ENCODE data around the gene SSBP2.

SSBP2 gene

GRCh38 chr5:81537905-81538547 lies 212.9 kb downstream of the SSBP2 start:
- H3K27me3 ChIP-seq = no peaks in the 10 kb centered on the region
- no peak overlapping the region for H3K4me3 ChIP-seq (ENCODE audit: low read depth, low read length)
- H3K9me3 ChIP-seq = no peaks in the 10 kb centered on the region
- no peak for TF ChIP-seq CTCF (IDR thresholded peaks at IDR 0.05; ENCODE audit: low read depth, low read length)
- peaks cover 9% of the 10 kb centered on the region for H3K4me1 ChIP-seq
- no peak for DNase-seq
- 0 out of 2 replicates have a peak, but pooled peaks cover 2% of the 10 kb centered on the region for H3K36me3 ChIP-seq

- H3K4me1 ChIP-seq = peaks cover 17% of the 10 kb centered on the region
- no peak for TF ChIP-seq CTCF (IDR thresholded peaks at IDR 0.05; ENCODE audit: low read depth, low read length)
- DNase-seq = no peak
- no peaks in the 10 kb centered on the region for H3K27me3 ChIP-seq
- H3K36me3 ChIP-seq = no peaks in the 10 kb centered on the region
- no peaks in the 10 kb centered on the region for H3K9me3 ChIP-seq
- H3K4me3 ChIP-seq (ENCODE audit: low read depth, low read length) = no peak overlapping the region
Measured at GRCh38 chr5:81534441-81534840, 216.5 kb downstream of the SSBP2 start.

GRCh38 chr5:81533629-81534405 lies 217.1 kb downstream of the SSBP2 start:
- Histone ChIP-seq H3K4me1 (peaks cover 17% of the 10 kb centered on the region), H3K9me3 (no peaks in the 10 kb centered on the region), H3K36me3 (no peaks in the 10 kb centered on the region), H3K4me3 (ENCODE audit: low read depth, low read length) (no peak overlapping the region), H3K27me3 (no peaks in the 10 kb centered on the region)
- TF ChIP-seq CTCF (IDR thresholded peaks at IDR 0.05; ENCODE audit: low read depth, low read length) = no peak
- DNase-seq = no peak

- no peak for TF ChIP-seq CTCF (IDR thresholded peaks at IDR 0.05; ENCODE audit: low read depth, low read length)
- Histone ChIP-seq H3K4me1 (peaks cover 17% of the 10 kb centered on the region), H3K36me3 (no peaks in the 10 kb centered on the region), H3K27me3 (no peaks in the 10 kb centered on the region), H3K4me3 (ENCODE audit: low read depth, low read length) (no peak overlapping the region), H3K9me3 (no peaks in the 10 kb centered on the region)
- no peak for DNase-seq
Measured at GRCh38 chr5:81530919-81531318, 220.0 kb downstream of the SSBP2 start.

- no peak for DNase-seq
- TF ChIP-seq CTCF (IDR thresholded peaks at IDR 0.05; ENCODE audit: low read depth, low read length) = no peak
- H3K36me3 ChIP-seq = no peaks in the 10 kb centered on the region
Measured at GRCh38 chr5:81525690-81526089, 225.2 kb downstream of the SSBP2 start.

GRCh38 chr5:81524015-81524414 lies 226.9 kb downstream of the SSBP2 start:
- Histone ChIP-seq H3K36me3 (no peaks in the 10 kb centered on the region), H3K4me3 (ENCODE audit: low read depth, low read length) (no peak overlapping the region), H3K4me1 (no peaks in the 10 kb centered on the region), H3K9me3 (no peaks in the 10 kb centered on the region), H3K27me3 (no peaks in the 10 kb centered on the region)
- DNase-seq = no peak
- TF ChIP-seq CTCF (IDR thresholded peaks at IDR 0.05; ENCODE audit: low read depth, low read length) = no peak

More at GRCh38 chr5:81525690-81526089, 225.2 kb downstream of the SSBP2 start:
- no peaks in the 10 kb centered on the region for H3K4me1 ChIP-seq
- H3K27me3 ChIP-seq = no peaks in the 10 kb centered on the region
- H3K9me3 ChIP-seq = no peaks in the 10 kb centered on the region
- no peak overlapping the region for H3K4me3 ChIP-seq (ENCODE audit: low read depth, low read length)

All from BE2C (cell line).